HCT116 (cell line): ENCODE results near the gene EWSR1. TPM values are rescaled to one million over a fixed set of nuclear protein-coding genes. Genes with fewer than 3 reads are reported as not detected.

Experiments
- ATAC-seq: fragments of 200-7000 bp; cut with Tn5 transposase; 2 replicates; pipeline ENCODE4 v1.9.1; 2020; ENCODE audit warnings: mild to moderate bottlenecking, moderate library complexity
- BruUV-seq: library from RNA; stranded (reverse); fragments of 400-500 nt; replicated peaks from 2 replicates; lab custom pipeline; 2021; lab: Mats Ljungman, UMichigan
- CTCF ChIA-PET: fragments of 300-600 bp; sonication (Branson Sonifier 250); formaldehyde crosslinking; loops from one replicate; lab custom pipeline; 2021; ENCODE audit warnings: antibody characterized with exemption; lab: Charles Lee
- POLR2A ChIA-PET: fragments of 300-600, 350-600 bp; sonication (Branson Sonifier 250); formaldehyde crosslinking; loops from one replicate; lab custom pipeline; 2021; ENCODE audit warnings: antibody characterized with exemption; lab: Charles Lee
- RAD21 ChIA-PET, 2 experiments: fragments of 300-600 bp; sonication (Branson Sonifier 250); formaldehyde crosslinking; loops; one replicate each; lab custom pipeline; 2023; ENCODE audit warnings: low total read pairs in 2 of 2; ENCODE audit not compliant: uncharacterized antibody in 2 of 2, unreplicated experiment in 2 of 2, low non-redundant PET in 1 of 2; lab: Charles Lee
- DNase-seq: peaks from one replicate; pipeline ENCODE4 v3.0.0-alpha.2; 2010; ENCODE audit warnings: low read depth, low spot score
- H2AFZ ChIP-seq: fragments of 200-600 bp; shearing (Covaris generic), sonication (generic); 2 replicates; pipeline ENCODE4 v1.6.1; 2017; ENCODE audit warnings: low read depth, mixed run types, mixed read lengths, antibody characterized with exemption, low read length; ENCODE audit not compliant: poor library complexity, severe bottlenecking
- H3K27ac ChIP-seq: 2 replicates; pipeline ENCODE4 v1.5.1; 2012; ENCODE audit warnings: low read depth, low read length
- H3K27me3 ChIP-seq: fragments of 200-600 bp; sonication (generic); 2 replicates; pipeline ENCODE4 v1.6.1; 2016; ENCODE audit warnings: mixed run types, low read length, mixed read lengths; ENCODE audit not compliant: insufficient read depth
- H3K36me3 ChIP-seq, 2 experiments: fragments of 200-500 bp in 1 of 2; fragments of 200-600 bp in 1 of 2; sonication (Bioruptor generic) in 1 of 2; sonication (generic) in 1 of 2; 2 replicates each; pipeline versions ENCODE4 v1.5.1 to v1.6.1; 2014 to 2016; ENCODE audit warnings: low read length in 2 of 2, inconsistent platforms in 1 of 2, mixed read lengths in 1 of 2, mixed run types in 1 of 2; ENCODE audit not compliant: insufficient read depth in 2 of 2, control insufficient read depth in 1 of 2
- H3K4me1 ChIP-seq, 2 experiments: fragments of 200-600 bp in 1 of 2; sonication (generic) in 1 of 2; 2 replicates each; pipeline versions ENCODE4 v1.5.1 to v1.6.1; 2012 to 2017; ENCODE audit warnings: low read length in 2 of 2, inconsistent platforms in 1 of 2, mild to moderate bottlenecking in 1 of 2, mixed read lengths in 1 of 2, mixed run types in 1 of 2, moderate library complexity in 1 of 2; ENCODE audit not compliant: insufficient read depth in 2 of 2, control insufficient read depth in 1 of 2
- H3K4me2 ChIP-seq: fragments of 200-600 bp; sonication (generic); 2 replicates; pipeline ENCODE4 v1.6.1; 2017; ENCODE audit warnings: mixed run types, low read length, mixed read lengths
- H3K4me3 ChIP-seq, 2 experiments: fragments of 200-600 bp in 1 of 2; sonication (generic) in 1 of 2; replicated peaks in 1 of 2; 2 replicates each; pipeline ENCODE4 v1.5.1; 2011 to 2016; ENCODE audit warnings: low read length in 2 of 2, control low read depth in 1 of 2, low read depth in 1 of 2, mild to moderate bottlenecking in 1 of 2, mixed read lengths in 1 of 2, mixed run types in 1 of 2
- H3K79me2 ChIP-seq: fragments of 200-600 bp; sonication (generic); 2 replicates; pipeline ENCODE4 v1.6.1; 2017; ENCODE audit warnings: mild to moderate bottlenecking, mixed run types, low read length, moderate library complexity, mixed read lengths; ENCODE audit not compliant: insufficient read depth
- H3K9ac ChIP-seq: fragments of 200-600 bp; sonication (generic); 2 replicates; pipeline ENCODE4 v1.6.1; 2016; ENCODE audit warnings: low read length, mixed read lengths
- H3K9me2 ChIP-seq: fragments of 200-600 bp; sonication (generic), shearing (Covaris generic); 2 replicates; pipeline ENCODE4 v1.6.1; 2017; ENCODE audit warnings: mixed run types, mild to moderate bottlenecking, moderate library complexity; ENCODE audit not compliant: insufficient read depth
- H3K9me3 ChIP-seq, 2 experiments: fragments of 200-500 bp in 1 of 2; fragments of 200-600 bp in 1 of 2; sonication (Bioruptor generic) in 1 of 2; sonication (generic) in 1 of 2; 2 replicates each; pipeline ENCODE4 v1.6.1; 2014 to 2017; ENCODE audit warnings: low read length in 2 of 2, mixed read lengths in 2 of 2, inconsistent platforms in 1 of 2, low read depth in 1 of 2, mild to moderate bottlenecking in 1 of 2, mixed run types in 1 of 2, moderate library complexity in 1 of 2; ENCODE audit not compliant: control insufficient read depth in 1 of 2, insufficient read depth in 1 of 2
- H4K20me1 ChIP-seq: fragments of 200-600 bp; sonication (generic), shearing (Covaris generic); 2 replicates; pipeline ENCODE4 v1.6.1; 2017; ENCODE audit warnings: mixed run types, mild to moderate bottlenecking, moderate library complexity; ENCODE audit not compliant: insufficient read depth
- CEBPB ChIP-seq: IDR thresholded peaks from 2 replicates; pipeline ENCODE4 v1.6.1; 2012; ENCODE audit warnings: low read depth
- EGR1 ChIP-seq: IDR thresholded peaks from 2 replicates; pipeline ENCODE4 v1.6.1; 2012; ENCODE audit warnings: low read depth
- EZH2 ChIP-seq: fragments of 200-600 bp; sonication (generic); IDR thresholded peaks from 2 replicates; pipeline ENCODE4 v1.6.1; 2017; ENCODE audit warnings: antibody characterized with exemption, mixed run types
- EZH2phosphoT487 ChIP-seq: fragments of 200-600 bp; IDR thresholded peaks from 2 replicates; pipeline ENCODE4 v1.6.1; 2018; ENCODE audit warnings: antibody characterized with exemption, borderline replicate concordance
- FOSL1 ChIP-seq: IDR thresholded peaks from 2 replicates; pipeline ENCODE4 v1.6.1; 2012; ENCODE audit warnings: low read depth
- MAX ChIP-seq: IDR thresholded peaks from 2 replicates; pipeline ENCODE4 v1.6.1; 2012
- POLR2A ChIP-seq: IDR thresholded peaks from 2 replicates; pipeline ENCODE4 v1.7.0; 2011; ENCODE audit warnings: borderline replicate concordance; ENCODE audit not compliant: insufficient read depth, insufficient read length; ENCODE audit errors: extremely low read depth
- POLR2AphosphoS5 ChIP-seq: IDR thresholded peaks from 2 replicates; pipeline ENCODE4 v1.6.1; 2011; ENCODE audit warnings: mild to moderate bottlenecking, low read depth, low read length, moderate library complexity
- SIN3A ChIP-seq: IDR thresholded peaks from 2 replicates; pipeline ENCODE4 v1.6.1; 2012; ENCODE audit warnings: low read depth
- TCF7L2 ChIP-seq: IDR thresholded peaks from 2 replicates; pipeline ENCODE4 v1.7.0; 2011; ENCODE audit warnings: borderline replicate concordance, inconsistent platforms; ENCODE audit not compliant: insufficient read depth, insufficient read length; ENCODE audit errors: extremely low read depth
- YY1 ChIP-seq: IDR thresholded peaks from 2 replicates; pipeline ENCODE4 v1.6.1; 2011; ENCODE audit warnings: low read length, low read depth, moderate library complexity, mild to moderate bottlenecking; ENCODE audit not compliant: insufficient replicate concordance; ENCODE audit errors: extremely low read depth
- ZFX ChIP-seq: fragments of 450-650 bp; IDR thresholded peaks from 2 replicates; pipeline ENCODE4 v1.6.1; 2017
- intact Hi-C: fragments of 100-400 bp; cut with micrococcal nuclease; formaldehyde crosslinking; loops from 2 replicates; pipeline ENCODE4 v1.10.0; 2022
- total RNA-seq: library from RNA; stranded (reverse); gene quantifications from one replicate; pipeline ENCODE4 v1.2.1, GENCODE V29; 2021; ENCODE audit not compliant: unreplicated experiment

EWSR1 gene
- total RNA-seq, 1 experiment from 2014 or later: 335 TPM

- H3K4me1 ChIP-seq: peaks cover 0 to 9% of the 10 kb centered on the region in 2 experiments; a peak in 3 of 4 replicates
- no peaks in the 10 kb centered on the region for H3K36me3 ChIP-seq
- CTCF ChIA-PET: no interaction called here
- intact Hi-C loops: no loop called here
- no peak for DNase-seq
- no peak for TF ChIP-seq POLR2A
- TF ChIP-seq FOSL1: no peak
- no peak for TF ChIP-seq SIN3A
- TF ChIP-seq ZFX: no peak
- POLR2A ChIA-PET: no interaction called here
- no peak overlapping the region for H3K4me2 ChIP-seq
- H3K9ac ChIP-seq: no peak overlapping the region
- no peak overlapping the region for H2AFZ ChIP-seq
- H3K79me2 ChIP-seq: no peaks in the 10 kb centered on the region
- ATAC-seq: no peak
- no peaks in the 10 kb centered on the region for H3K9me3 ChIP-seq
- no peak overlapping the region for H3K4me3 ChIP-seq
- H3K27ac ChIP-seq: no peak overlapping the region
- no peaks in the 10 kb centered on the region for H3K9me2 ChIP-seq
- no TSS peak for BruUV-seq
- no peaks in the 10 kb centered on the region for H3K27me3 ChIP-seq
- no peaks in the 10 kb centered on the region for H4K20me1 ChIP-seq
- RAD21 ChIA-PET: no interaction called here
These were observed 49.9 kb downstream of the EWSR1 start for GRCh38 chr22:29317827-29318454.

GRCh38 chr22:29319072-29319471 is 51.0 kb downstream of the EWSR1 start:
- intact Hi-C loops: no loop called here
- DNase-seq: no peak
- no peak overlapping the region for H3K27ac ChIP-seq
- no peak for ATAC-seq
- ChIA-PET RAD21 (no interaction called here), CTCF (no interaction called here), POLR2A (no interaction called here)
- no peak overlapping the region for H3K4me3 ChIP-seq
- H3K4me1 ChIP-seq: peaks cover 0 to 9% of the 10 kb centered on the region in 2 experiments; a peak in 3 of 4 replicates
- H3K79me2 ChIP-seq: no peaks in the 10 kb centered on the region
- H3K4me2 ChIP-seq: no peak overlapping the region
- H3K36me3 ChIP-seq: no peaks in the 10 kb centered on the region
- H3K9me2 ChIP-seq: no peaks in the 10 kb centered on the region
- no peaks in the 10 kb centered on the region for H3K27me3 ChIP-seq
- TF ChIP-seq CEBPB (no peak), EZH2phosphoT487 (no peak), MAX (no peak), EGR1 (no peak), TCF7L2 (no peak), POLR2AphosphoS5 (no peak), YY1 (no peak), EZH2 (no peak)
- no peak overlapping the region for H3K9ac ChIP-seq
- no peaks in the 10 kb centered on the region for H4K20me1 ChIP-seq
- H2AFZ ChIP-seq: no peak overlapping the region
- no peaks in the 10 kb centered on the region for H3K9me3 ChIP-seq
- BruUV-seq: no TSS peak
